ENCODE results near the gene CYB5R2.

Gene CYB5R2

GRCh38 chr11:7688238-7688826, 15.0 kb upstream of the CYB5R2 start:
- H3K27me3 ChIP-seq: no peaks in the 10 kb centered on the region
- no peak for DNase-seq
- intact Hi-C loops (cut with DNase I; ENCODE audit: low total_unique reads): loop anchor here (10.0 kb wide), 1 partner anchor 594 kb away; no protein-coding TSS in a partner anchor
- H3K4me3 ChIP-seq: no peak overlapping the region
- H3K4me1 ChIP-seq: no peaks in the 10 kb centered on the region
- TF ChIP-seq CTCF (IDR thresholded peaks at IDR 0.05): peak; percentile 68 to 82
- no peaks in the 10 kb centered on the region for H3K9me3 ChIP-seq
- H3K36me3 ChIP-seq: no peaks in the 10 kb centered on the region
- H3K27ac ChIP-seq: no peak overlapping the region

GRCh38 chr11:7687386-7687785, 14.1 kb upstream of the CYB5R2 start:
- H3K27ac ChIP-seq: no peak overlapping the region
- no peak for DNase-seq
- H3K27me3 ChIP-seq: no peaks in the 10 kb centered on the region
- no peak overlapping the region for H3K4me3 ChIP-seq
- no peak for TF ChIP-seq CTCF (IDR thresholded peaks at IDR 0.05)
- intact Hi-C loops (cut with DNase I; ENCODE audit: low total_unique reads): loop anchor here (10.0 kb wide), 1 partner anchor 593 kb away; no protein-coding TSS in a partner anchor
- H3K4me1 ChIP-seq: no peaks in the 10 kb centered on the region
- H3K36me3 ChIP-seq: no peaks in the 10 kb centered on the region
- no peaks in the 10 kb centered on the region for H3K9me3 ChIP-seq

GRCh38 chr11:7686761-7687160, 13.5 kb upstream of the CYB5R2 start:
- no peak overlapping the region for H3K4me3 ChIP-seq
- no peak overlapping the region for H3K27ac ChIP-seq
- no peak for TF ChIP-seq CTCF (IDR thresholded peaks at IDR 0.05)
- H3K9me3 ChIP-seq: no peaks in the 10 kb centered on the region
- DNase-seq: no peak
- H3K36me3 ChIP-seq: no peaks in the 10 kb centered on the region
- intact Hi-C loops (cut with DNase I; ENCODE audit: low total_unique reads): loop anchor here (10.0 kb wide), 1 partner anchor 592 kb away; no protein-coding TSS in a partner anchor
- H3K4me1 ChIP-seq: no peaks in the 10 kb centered on the region
- no peaks in the 10 kb centered on the region for H3K27me3 ChIP-seq

GRCh38 chr11:7683571-7683970, 10.3 kb upstream of the CYB5R2 start:
- Histone ChIP-seq H3K27me3 (no peaks in the 10 kb centered on the region), H3K36me3 (no peaks in the 10 kb centered on the region), H3K27ac (no peak overlapping the region), H3K9me3 (no peaks in the 10 kb centered on the region), H3K4me1 (no peaks in the 10 kb centered on the region), H3K4me3 (no peak overlapping the region)
- DNase-seq: no peak
- intact Hi-C loops (cut with DNase I; ENCODE audit: low total_unique reads): loop anchor here (10.0 kb wide), 1 partner anchor 589 kb away; no protein-coding TSS in a partner anchor
- no peak for TF ChIP-seq CTCF (IDR thresholded peaks at IDR 0.05)

- no peaks in the 10 kb centered on the region for H3K9me3 ChIP-seq
- no peak overlapping the region for H3K4me3 ChIP-seq
- H3K27me3 ChIP-seq: no peaks in the 10 kb centered on the region
- peaks cover 0 to 17% (median 10%) of the 10 kb centered on the region in 4 donors for H3K4me1 ChIP-seq
- no peak for DNase-seq
- intact Hi-C loops (cut with DNase I; ENCODE audit: low total_unique reads): no loop called here
- TF ChIP-seq CTCF (IDR thresholded peaks at IDR 0.05): no peak
- no peaks in the 10 kb centered on the region for H3K36me3 ChIP-seq
- no peak overlapping the region for H3K27ac ChIP-seq
Observed at GRCh38 chr11:7677796-7678201, 4.5 kb upstream of the CYB5R2 start.

Data from tibial artery (tissue), 4 donors.